Body of pancreas (tissue), 4 donors: ENCODE measurements around the gene OR51V1.

Source experiments
- CTCF ChIP-seq, 7 experiments: fragments of 450-650 bp in 4 of 7; fragments of 200-600 bp in 3 of 7; sonication (generic) in 3 of 7; IDR thresholded peaks; one replicate each; pipeline ENCODE4 v1.5.1; 2016 to 2019; ENCODE audit warnings: antibody characterized with exemption in 7 of 7
- POLR2A ChIP-seq, 3 donors: fragments of 450-650 bp; IDR thresholded peaks; one replicate each; pipeline ENCODE4 v1.6.1; 2016; ENCODE audit warnings: antibody characterized with exemption in 3 of 3, mild to moderate bottlenecking in 2 of 3

GRCh38 chr11:5198285-5198684 lies 2.2 kb downstream of the OR51V1 start:
- TF ChIP-seq CTCF (IDR thresholded peaks at IDR 0.05) (no peak), POLR2A (IDR thresholded peaks at IDR 0.05) (no peak)
